Bronchial epithelial cell (primary cell): ENCODE measurements around the gene PGRMC1. TPM values are rescaled to one million over a fixed set of nuclear protein-coding genes. Genes with fewer than 3 reads are reported as not detected.
A peak's percentile ranks its signal among the peaks of the same experiment; 100 is the strongest.
"Not testable (repeated sequence)": the region's sequence is repeated elsewhere in the genome, so short reads cannot be mapped to it uniquely, and the experiment has no call there.

ENCODE experiments used
- DNase-seq: peaks from one replicate; pipeline ENCODE4 v3.0.0-alpha.2; 2010; ENCODE audit warnings: low read depth
- FAIRE-seq: peaks from 2 replicates; lab custom pipeline; 2011; peaks lifted over from hg19 to GRCh38; lab: Jason Lieb, UNC
- H3K27me3 ChIP-seq: 2 replicates; pipeline ENCODE4 v1.5.1; 2011; ENCODE audit warnings: low read length; ENCODE audit not compliant: control insufficient read depth, insufficient read depth
- H3K36me3 ChIP-seq: 2 replicates; pipeline ENCODE4 v1.5.1; 2011; ENCODE audit warnings: low read length; ENCODE audit not compliant: control insufficient read depth, insufficient read depth
- H3K4me3 ChIP-seq: 2 replicates; pipeline ENCODE4 v1.5.1; 2011; ENCODE audit warnings: mild to moderate bottlenecking, low read depth, low read length, control low read depth
- total RNA-seq: library from RNA; depleted of rRNA; stranded (reverse); fragments of >200 nt; gene quantifications from 2 replicates; pipeline ENCODE4 v1.2.1, GENCODE V29; 2014
- TF ChIP-seq, protein P1 (sequence below): IDR thresholded peaks from 2 replicates; pipeline ENCODE4 v1.5.1; 2011; ENCODE audit warnings: mild to moderate bottlenecking, moderate library complexity, low read length, control low read depth, inconsistent platforms; ENCODE audit not compliant: insufficient read depth, severe bottlenecking

PGRMC1 gene
- total RNA-seq, 1 donor from 2014 or later = 96.1 TPM

DNA sequence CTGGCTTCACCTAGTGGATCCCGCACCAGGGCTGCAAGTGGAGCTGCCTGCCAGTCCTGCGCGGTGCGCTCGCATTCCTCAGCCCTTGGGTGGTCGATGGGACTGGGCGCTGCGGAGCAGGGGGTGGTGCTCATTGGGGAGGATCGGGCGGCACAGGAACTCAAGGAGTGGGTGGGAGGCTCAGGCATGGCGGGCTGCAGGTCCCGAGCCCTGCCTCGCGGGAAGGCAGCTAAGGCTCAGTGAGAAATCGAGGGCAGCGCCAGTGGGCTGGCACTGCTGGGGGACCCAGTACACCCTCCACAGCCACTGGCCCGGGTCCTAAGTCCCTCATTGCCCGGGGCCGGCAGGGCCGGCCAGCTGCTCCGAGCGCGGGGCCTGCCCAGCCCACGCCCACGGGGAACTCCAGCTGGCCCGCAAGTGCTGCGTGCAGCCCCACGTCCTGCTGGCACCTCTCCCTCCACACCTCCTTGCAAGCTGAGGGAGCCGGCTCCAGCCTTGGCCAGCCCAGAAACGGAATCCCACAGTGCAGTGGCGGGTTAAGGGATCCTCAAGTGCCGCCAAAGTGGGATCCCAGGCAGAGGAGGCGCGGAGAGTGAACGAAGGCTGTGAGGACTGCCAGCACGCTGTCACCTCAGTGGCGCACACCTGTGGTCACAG is 27.6 kb upstream of the PGRMC1 start:
- no peak for FAIRE-seq
- TF ChIP-seq, protein P1, sequence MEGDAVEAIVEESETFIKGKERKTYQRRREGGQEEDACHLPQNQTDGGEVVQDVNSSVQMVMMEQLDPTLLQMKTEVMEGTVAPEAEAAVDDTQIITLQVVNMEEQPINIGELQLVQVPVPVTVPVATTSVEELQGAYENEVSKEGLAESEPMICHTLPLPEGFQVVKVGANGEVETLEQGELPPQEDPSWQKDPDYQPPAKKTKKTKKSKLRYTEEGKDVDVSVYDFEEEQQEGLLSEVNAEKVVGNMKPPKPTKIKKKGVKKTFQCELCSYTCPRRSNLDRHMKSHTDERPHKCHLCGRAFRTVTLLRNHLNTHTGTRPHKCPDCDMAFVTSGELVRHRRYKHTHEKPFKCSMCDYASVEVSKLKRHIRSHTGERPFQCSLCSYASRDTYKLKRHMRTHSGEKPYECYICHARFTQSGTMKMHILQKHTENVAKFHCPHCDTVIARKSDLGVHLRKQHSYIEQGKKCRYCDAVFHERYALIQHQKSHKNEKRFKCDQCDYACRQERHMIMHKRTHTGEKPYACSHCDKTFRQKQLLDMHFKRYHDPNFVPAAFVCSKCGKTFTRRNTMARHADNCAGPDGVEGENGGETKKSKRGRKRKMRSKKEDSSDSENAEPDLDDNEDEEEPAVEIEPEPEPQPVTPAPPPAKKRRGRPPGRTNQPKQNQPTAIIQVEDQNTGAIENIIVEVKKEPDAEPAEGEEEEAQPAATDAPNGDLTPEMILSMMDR = no peak
- no peaks in the 10 kb centered on the region for H3K27me3 ChIP-seq
- no peak overlapping the region for H3K4me3 ChIP-seq
- H3K36me3 ChIP-seq = no peaks in the 10 kb centered on the region
- no peak for DNase-seq

DNA sequence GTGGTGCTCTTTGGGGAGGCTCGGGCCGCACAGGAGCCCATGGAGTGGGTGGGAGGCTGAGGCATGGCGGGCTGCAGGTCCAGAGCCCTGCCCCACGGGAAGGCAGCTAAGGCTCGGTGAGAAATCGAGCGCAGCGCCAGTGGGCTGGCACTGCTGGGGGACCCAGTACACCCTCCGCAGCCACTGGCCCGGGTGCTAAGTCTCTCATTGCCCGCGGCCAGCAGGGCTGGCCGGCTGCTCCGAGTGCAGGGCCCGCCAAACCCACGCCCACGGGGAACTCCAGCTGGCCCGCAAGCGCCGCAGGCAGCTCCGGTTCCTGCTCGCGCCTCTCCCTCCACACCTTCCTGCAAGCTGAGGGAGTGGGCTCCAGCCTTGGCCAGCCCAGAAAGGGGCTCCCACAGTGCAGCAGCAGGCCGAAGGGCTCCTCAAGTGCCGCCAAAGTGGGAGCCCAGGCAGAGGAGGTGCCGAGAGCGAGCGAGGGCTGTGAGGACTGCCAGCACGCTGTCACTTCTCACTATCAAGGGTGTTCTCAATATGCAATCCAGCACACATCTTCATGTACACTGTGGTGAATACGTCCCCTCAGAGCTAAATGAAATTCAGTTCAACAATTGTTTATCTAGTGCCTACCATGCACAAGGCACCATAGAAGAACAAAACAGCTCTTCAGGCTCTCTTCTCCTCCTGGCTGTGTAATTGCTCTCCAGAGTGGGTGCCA is 25.0 kb upstream of the PGRMC1 start:
- DNase-seq, H3K4me3 ChIP-seq, FAIRE-seq, H3K27me3 ChIP-seq, H3K36me3 ChIP-seq: not testable (repeated sequence)

DNA sequence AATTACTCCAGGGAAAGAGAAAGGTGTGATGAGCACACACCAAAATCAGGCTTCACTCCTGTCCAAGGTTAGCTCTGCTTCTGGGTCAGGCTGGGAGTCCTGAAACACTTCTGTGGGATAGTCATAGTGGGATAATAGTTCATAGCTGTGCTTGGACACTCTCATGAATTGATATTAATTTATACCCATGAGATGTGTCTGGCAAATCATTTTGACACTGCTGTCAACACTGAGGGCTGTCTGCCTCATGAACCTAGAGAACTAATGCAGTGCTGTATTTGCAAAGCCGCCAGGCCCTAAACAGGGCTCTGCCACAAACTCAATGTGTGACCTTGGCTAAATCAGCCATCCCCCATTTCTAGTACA is 24.5 kb upstream of the PGRMC1 start:
- DNase-seq (no peak), FAIRE-seq (no peak)
- Histone ChIP-seq H3K4me3 (no peak overlapping the region), H3K36me3 (no peaks in the 10 kb centered on the region), H3K27me3 (no peaks in the 10 kb centered on the region)
- TF ChIP-seq, protein P1 = no peak

DNA sequence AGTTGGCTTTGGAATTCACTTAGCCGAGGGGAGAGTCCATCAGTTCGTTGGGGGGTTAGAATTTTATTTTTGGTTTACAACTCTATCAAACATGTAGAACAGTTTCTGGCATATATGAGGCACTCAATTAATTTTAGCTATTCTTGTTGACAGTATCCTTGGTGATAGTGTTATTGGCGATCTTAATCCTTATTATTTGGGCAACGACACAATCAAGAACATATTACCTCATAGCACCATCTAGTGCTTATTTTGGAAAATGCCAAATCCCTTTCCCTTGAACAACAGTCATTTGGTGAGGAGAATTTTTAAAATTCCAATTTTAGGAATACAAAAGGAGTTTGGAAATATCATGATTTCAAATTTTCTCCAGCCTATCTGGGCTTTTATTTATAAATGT is 17.9 kb upstream of the PGRMC1 start:
- FAIRE-seq (no peak), DNase-seq (peak; percentile 22)
- no peak overlapping the region for H3K4me3 ChIP-seq
- no peaks in the 10 kb centered on the region for H3K27me3 ChIP-seq
- no peaks in the 10 kb centered on the region for H3K36me3 ChIP-seq
- TF ChIP-seq, protein P1 = no peak

DNA sequence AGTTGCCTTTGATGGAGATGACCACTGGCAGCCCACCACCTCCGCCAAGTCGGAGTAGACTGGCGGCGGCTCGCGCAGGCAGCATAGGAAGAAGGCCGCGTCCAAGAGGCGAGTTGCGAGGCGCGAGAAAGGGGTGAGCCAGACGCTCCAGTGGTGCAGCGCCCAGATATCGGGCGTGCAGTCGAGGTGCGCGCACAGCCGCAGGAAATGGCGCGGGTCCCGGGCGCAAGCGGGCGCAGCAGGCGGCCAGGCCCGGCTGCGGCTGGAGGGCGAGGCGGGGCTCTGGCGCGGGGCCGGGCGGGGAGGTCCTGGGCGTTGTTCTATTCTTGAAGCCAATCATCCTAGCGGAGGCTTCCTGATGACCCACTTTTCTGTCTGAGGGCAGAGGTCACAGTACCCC is 13.2 kb upstream of the PGRMC1 start:
- no peak overlapping the region for H3K4me3 ChIP-seq
- no peaks in the 10 kb centered on the region for H3K27me3 ChIP-seq
- TF ChIP-seq, protein P1 = no peak
- H3K36me3 ChIP-seq = no peaks in the 10 kb centered on the region
- FAIRE-seq (no peak), DNase-seq (no peak)

DNA sequence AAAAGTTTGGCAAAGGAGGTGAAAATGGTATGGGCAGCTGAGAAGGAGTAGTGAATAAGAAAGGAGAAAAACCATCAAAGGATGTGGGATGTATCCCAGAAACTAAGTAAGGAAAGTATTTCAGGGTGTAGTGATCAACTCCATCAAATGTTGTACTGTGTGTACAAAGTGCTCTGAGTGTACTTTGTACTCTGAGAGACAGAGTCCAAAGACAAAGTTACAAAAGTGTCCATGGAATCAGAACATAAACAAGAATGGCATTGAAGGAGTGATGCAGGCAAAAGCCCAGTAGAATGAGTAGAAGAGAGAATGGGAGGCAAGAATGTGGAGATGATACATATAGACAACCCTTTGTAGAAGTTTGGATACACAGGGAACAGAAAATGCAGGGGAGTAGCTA is 12.3 kb upstream of the PGRMC1 start:
- Histone ChIP-seq H3K27me3 (no peaks in the 10 kb centered on the region), H3K4me3 (no peak overlapping the region), H3K36me3 (no peaks in the 10 kb centered on the region)
- TF ChIP-seq, protein P1 = no peak
- DNase-seq (no peak), FAIRE-seq (no peak)
